Testis (tissue), 2 donors: ENCODE results near the gene CEACAM19.

Experiments
- POLR2A ChIP-seq: fragments of 450-650 bp; IDR thresholded peaks from one replicate; pipeline ENCODE4 v1.6.1; 2017; ENCODE audit warnings: antibody characterized with exemption, mild to moderate bottlenecking, moderate library complexity
- TF ChIP-seq, protein P1 (sequence below), 3 experiments: fragments of 450-650 bp in 2 of 3; fragments of 200-600 bp in 1 of 3; sonication (generic) in 1 of 3; IDR thresholded peaks; one replicate each; pipeline ENCODE4 v1.5.1; 2016 to 2019; ENCODE audit warnings: antibody characterized with exemption in 3 of 3, mild to moderate bottlenecking in 2 of 3, moderate library complexity in 1 of 3

DNA sequence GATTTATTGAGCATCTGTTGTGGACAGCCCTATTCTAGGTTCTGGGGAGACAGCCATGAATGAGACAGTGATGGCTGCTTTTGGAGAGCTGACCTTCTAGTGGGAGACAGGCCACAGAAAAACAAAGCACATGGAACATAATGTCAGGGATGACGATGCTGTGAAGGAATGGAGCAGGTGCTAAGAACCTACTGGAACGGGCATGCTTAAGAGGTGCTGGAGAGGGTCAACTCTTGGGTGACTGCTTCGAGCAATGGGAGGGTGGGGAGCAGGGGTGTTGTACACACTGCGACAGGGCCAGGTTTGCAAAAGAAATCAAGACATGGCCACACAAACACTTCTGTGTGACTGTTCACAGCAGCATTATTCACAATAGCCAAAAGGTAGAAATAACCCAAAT, 15.6 kb downstream of the CEACAM19 start:
- TF ChIP-seq, protein P1, sequence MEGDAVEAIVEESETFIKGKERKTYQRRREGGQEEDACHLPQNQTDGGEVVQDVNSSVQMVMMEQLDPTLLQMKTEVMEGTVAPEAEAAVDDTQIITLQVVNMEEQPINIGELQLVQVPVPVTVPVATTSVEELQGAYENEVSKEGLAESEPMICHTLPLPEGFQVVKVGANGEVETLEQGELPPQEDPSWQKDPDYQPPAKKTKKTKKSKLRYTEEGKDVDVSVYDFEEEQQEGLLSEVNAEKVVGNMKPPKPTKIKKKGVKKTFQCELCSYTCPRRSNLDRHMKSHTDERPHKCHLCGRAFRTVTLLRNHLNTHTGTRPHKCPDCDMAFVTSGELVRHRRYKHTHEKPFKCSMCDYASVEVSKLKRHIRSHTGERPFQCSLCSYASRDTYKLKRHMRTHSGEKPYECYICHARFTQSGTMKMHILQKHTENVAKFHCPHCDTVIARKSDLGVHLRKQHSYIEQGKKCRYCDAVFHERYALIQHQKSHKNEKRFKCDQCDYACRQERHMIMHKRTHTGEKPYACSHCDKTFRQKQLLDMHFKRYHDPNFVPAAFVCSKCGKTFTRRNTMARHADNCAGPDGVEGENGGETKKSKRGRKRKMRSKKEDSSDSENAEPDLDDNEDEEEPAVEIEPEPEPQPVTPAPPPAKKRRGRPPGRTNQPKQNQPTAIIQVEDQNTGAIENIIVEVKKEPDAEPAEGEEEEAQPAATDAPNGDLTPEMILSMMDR (IDR thresholded peaks at IDR 0.05), result no peak
- TF ChIP-seq POLR2A, result no peak
